K562 (cell line): Measurements from ENCODE around the gene TIMM17A. TPM values are rescaled to one million over a fixed set of nuclear protein-coding genes. Genes with fewer than 3 reads are reported as not detected.

ENCODE experiments used
- ARNT ChIP-seq, 2 experiments: fragments of 450-650 bp; IDR thresholded peaks; 2 replicates each; pipeline ENCODE4 v1.6.1; 2016; ENCODE audit warnings: mild to moderate bottlenecking in 1 of 2
- ATF1 ChIP-seq, 2 experiments: fragments of 450-650 bp in 1 of 2; IDR thresholded peaks; 2 replicates each; pipeline ENCODE4 v1.6.1; 2016; ENCODE audit warnings: missing compliant biosample characterization in 1 of 2, missing genetic modification characterization in 1 of 2
- CHD1 ChIP-seq: fragments of 200-600 bp; sonication (generic); IDR thresholded peaks from one replicate; pipeline ENCODE4 v1.6.1; 2012; ENCODE audit warnings: mild to moderate bottlenecking, moderate library complexity, low read length, inconsistent platforms
- GATA2 ChIP-seq: sonication (generic); formaldehyde crosslinking; IDR thresholded peaks from 2 replicates; pipeline ENCODE4 v1.4.0; 2020; ENCODE audit warnings: mild to moderate bottlenecking, missing genetic modification reagents
- KDM4B ChIP-seq, 2 experiments: fragments of 450-650 bp in 1 of 2; sonication (generic) in 1 of 2; IDR thresholded peaks; 2 replicates each; pipeline ENCODE4 v1.6.1; 2016 to 2017; ENCODE audit warnings: borderline replicate concordance in 2 of 2, antibody characterized with exemption in 1 of 2, low read depth in 1 of 2, mild to moderate bottlenecking in 1 of 2
- MAFK ChIP-seq: IDR thresholded peaks from 2 replicates; pipeline ENCODE4 v1.6.1; 2011; ENCODE audit warnings: low read length, improper control_type of control experiment
- MEF2D ChIP-seq: conservative IDR thresholded peaks from 2 replicates; pipeline ENCODE4 v1.6.1; 2016; ENCODE audit warnings: low read depth, missing genetic modification characterization, missing compliant biosample characterization
- NFRKB ChIP-seq: fragments of 450-650 bp; IDR thresholded peaks from 2 replicates; pipeline ENCODE4 v1.6.1; 2016; ENCODE audit warnings: low read depth
- PHF21A ChIP-seq: fragments of 450-650 bp; IDR thresholded peaks from 2 replicates; pipeline ENCODE4 v1.6.1; 2017; ENCODE audit warnings: low read depth, borderline replicate concordance
- SMARCE1 ChIP-seq: fragments of 450-650 bp; IDR thresholded peaks from 2 replicates; pipeline ENCODE4 v1.7.1; 2016; ENCODE audit warnings: mild to moderate bottlenecking
- STAG1 ChIP-seq: sonication (generic); formaldehyde crosslinking; IDR thresholded peaks from 2 replicates; pipeline ENCODE4 v1.5.0; 2020; ENCODE audit warnings: missing genetic modification reagents, borderline replicate concordance
- TAL1 ChIP-seq: fragments of 450-650 bp; IDR thresholded peaks from 2 replicates; pipeline ENCODE4 v1.6.1; 2016; ENCODE audit warnings: mild to moderate bottlenecking
- TRIM24 ChIP-seq, 2 experiments: fragments of 450-650 bp; IDR thresholded peaks; 2 replicates each; pipeline ENCODE4 v1.6.1; 2016
- ZNF24 ChIP-seq: fragments of 450-650 bp; IDR thresholded peaks from 2 replicates; pipeline ENCODE4 v1.6.1; 2016
- ZSCAN29 ChIP-seq: fragments of 450-650 bp; IDR thresholded peaks from 2 replicates; pipeline ENCODE4 v1.6.1; 2017
- polyA plus RNA-seq, 8 experiments: library from polyadenylated mRNA; depleted of rRNA in 4 of 8; stranded (reverse) in 5 of 8; unstranded in 3 of 8; fragments of >200 nt; fragmentation: Nextera tagmentation in 2 of 8; fragmentation: Illumina TruSeq in 1 of 8; extraction: Ambion mirVana in 2 of 8; extraction: Trizol in 1 of 8; gene quantifications; 2 replicates each; pipeline versions ENCODE4 v1.2.1 to v1.2.3, GENCODE V29; 2011 to 2014; ENCODE audit warnings: inconsistent platforms in 1 of 8, missing spikeins in 1 of 8
- total RNA-seq, 7 experiments: library from RNA; depleted of rRNA in 6 of 7; stranded (reverse); fragments of >200 nt in 6 of 7; fragmentation: Illumina TruSeq in 2 of 7; extraction: Trizol in 2 of 7; gene quantifications; 2 replicates each; pipeline versions ENCODE4 v1.2.1 to v1.2.3, GENCODE V29; 2011 to 2021; ENCODE audit warnings: low replicate concordance in 1 of 7
- TF ChIP-seq, protein P1 (sequence below), 2 experiments: fragments of 450-650 bp; formaldehyde crosslinking in 1 of 2; IDR thresholded peaks; 2 replicates each; pipeline versions ENCODE4 v1.4.0 to v1.6.1; 2014 to 2020; ENCODE audit warnings: mild to moderate bottlenecking in 2 of 2, borderline replicate concordance in 1 of 2, low read depth in 1 of 2
- TF ChIP-seq, protein P2 (sequence below): fragments of 450-650 bp; formaldehyde crosslinking; IDR thresholded peaks from 2 replicates; pipeline ENCODE4 v1.4.0; 2020; ENCODE audit warnings: mild to moderate bottlenecking, moderate library complexity

Gene TIMM17A
- total and polyA plus RNA-seq, 9 of the 15 experiments (the other 6 are each of a cell fraction or from before 2014, with no cell fraction given), result 116 to 744 (median 180) TPM

GRCh38 chr1:201983380-201983805 lies 28.1 kb downstream of the TIMM17A start (continued):
- TF ChIP-seq, protein P1, sequence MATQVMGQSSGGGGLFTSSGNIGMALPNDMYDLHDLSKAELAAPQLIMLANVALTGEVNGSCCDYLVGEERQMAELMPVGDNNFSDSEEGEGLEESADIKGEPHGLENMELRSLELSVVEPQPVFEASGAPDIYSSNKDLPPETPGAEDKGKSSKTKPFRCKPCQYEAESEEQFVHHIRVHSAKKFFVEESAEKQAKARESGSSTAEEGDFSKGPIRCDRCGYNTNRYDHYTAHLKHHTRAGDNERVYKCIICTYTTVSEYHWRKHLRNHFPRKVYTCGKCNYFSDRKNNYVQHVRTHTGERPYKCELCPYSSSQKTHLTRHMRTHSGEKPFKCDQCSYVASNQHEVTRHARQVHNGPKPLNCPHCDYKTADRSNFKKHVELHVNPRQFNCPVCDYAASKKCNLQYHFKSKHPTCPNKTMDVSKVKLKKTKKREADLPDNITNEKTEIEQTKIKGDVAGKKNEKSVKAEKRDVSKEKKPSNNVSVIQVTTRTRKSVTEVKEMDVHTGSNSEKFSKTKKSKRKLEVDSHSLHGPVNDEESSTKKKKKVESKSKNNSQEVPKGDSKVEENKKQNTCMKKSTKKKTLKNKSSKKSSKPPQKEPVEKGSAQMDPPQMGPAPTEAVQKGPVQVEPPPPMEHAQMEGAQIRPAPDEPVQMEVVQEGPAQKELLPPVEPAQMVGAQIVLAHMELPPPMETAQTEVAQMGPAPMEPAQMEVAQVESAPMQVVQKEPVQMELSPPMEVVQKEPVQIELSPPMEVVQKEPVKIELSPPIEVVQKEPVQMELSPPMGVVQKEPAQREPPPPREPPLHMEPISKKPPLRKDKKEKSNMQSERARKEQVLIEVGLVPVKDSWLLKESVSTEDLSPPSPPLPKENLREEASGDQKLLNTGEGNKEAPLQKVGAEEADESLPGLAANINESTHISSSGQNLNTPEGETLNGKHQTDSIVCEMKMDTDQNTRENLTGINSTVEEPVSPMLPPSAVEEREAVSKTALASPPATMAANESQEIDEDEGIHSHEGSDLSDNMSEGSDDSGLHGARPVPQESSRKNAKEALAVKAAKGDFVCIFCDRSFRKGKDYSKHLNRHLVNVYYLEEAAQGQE (IDR thresholded peaks at IDR 0.05; ENCODE audit: borderline replicate concordance), result 0 out of 2 replicates have a peak, but pooled peaks have one; percentile 21
- TF ChIP-seq, protein P1 (CRISPR knock-in tag; IDR thresholded peaks at IDR 0.05; ENCODE audit: low read depth), result no peak
- TF ChIP-seq, protein P2, sequence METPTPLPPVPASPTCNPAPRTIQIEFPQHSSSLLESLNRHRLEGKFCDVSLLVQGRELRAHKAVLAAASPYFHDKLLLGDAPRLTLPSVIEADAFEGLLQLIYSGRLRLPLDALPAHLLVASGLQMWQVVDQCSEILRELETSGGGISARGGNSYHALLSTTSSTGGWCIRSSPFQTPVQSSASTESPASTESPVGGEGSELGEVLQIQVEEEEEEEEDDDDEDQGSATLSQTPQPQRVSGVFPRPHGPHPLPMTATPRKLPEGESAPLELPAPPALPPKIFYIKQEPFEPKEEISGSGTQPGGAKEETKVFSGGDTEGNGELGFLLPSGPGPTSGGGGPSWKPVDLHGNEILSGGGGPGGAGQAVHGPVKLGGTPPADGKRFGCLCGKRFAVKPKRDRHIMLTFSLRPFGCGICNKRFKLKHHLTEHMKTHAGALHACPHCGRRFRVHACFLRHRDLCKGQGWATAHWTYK (CRISPR knock-in tag), result 0 out of 2 replicates have a peak, but pooled peaks have one; percentile 0
- peak in 1 of 2 experiments; percentile 92; a peak in 2 of 4 replicates for TF ChIP-seq ARNT (IDR thresholded peaks at IDR 0.05)
- TF ChIP-seq ZSCAN29, result no peak
- TF ChIP-seq CHD1, result no peak
- peak; percentile 99; the same call in 1 of the 2 replicates for TF ChIP-seq PHF21A
- no peak for TF ChIP-seq MAFK
- peak; percentile 8; the same call in 1 of the 2 replicates for TF ChIP-seq TAL1
- TF ChIP-seq MEF2D (tag), result 0 out of 2 replicates have a peak, but pooled peaks have one; percentile 33
- TF ChIP-seq GATA2 (CRISPR knock-in tag), result 0 out of 2 replicates have a peak, but pooled peaks have one; percentile 14
- TF ChIP-seq KDM4B (IDR thresholded peaks at IDR 0.05; ENCODE audit: borderline replicate concordance in 2 of 2, low read depth in 1 of 2), result 0 out of 4 replicates have a peak, but pooled peaks of 1 of the 2 experiments have one; percentile 19
- TF ChIP-seq SMARCE1, result 0 out of 2 replicates have a peak, but pooled peaks have one; percentile 45
- 0 out of 2 replicates have a peak, but pooled peaks have one; percentile 16 for TF ChIP-seq NFRKB
- TF ChIP-seq STAG1, result no peak
- TF ChIP-seq ATF1 (CRISPR knock-in tag; IDR thresholded peaks at IDR 0.05), result no peak
- peak; percentile 2; the same call in 1 of the 2 replicates for TF ChIP-seq ATF1 (tag; IDR thresholded peaks at IDR 0.05)
- no peak; the same call in 1 of the 2 replicates for TF ChIP-seq ZNF24
- no peak for TF ChIP-seq TRIM24 (IDR thresholded peaks at IDR 0.05)
